IMR-90 (cell line): ENCODE results near the gene NLGN1.

ENCODE experiments used
- MAZ ChIP-seq: IDR thresholded peaks from 2 replicates; pipeline ENCODE4 v1.6.1; 2012; ENCODE audit warnings: low read depth, mild to moderate bottlenecking, low read length, improper control_type of control experiment, moderate library complexity, borderline replicate concordance
- POLR2A ChIP-seq: IDR thresholded peaks from 2 replicates; pipeline ENCODE4 v1.6.1; 2012; ENCODE audit warnings: mild to moderate bottlenecking, low read depth, low read length
- TF ChIP-seq, protein P1 (sequence below): conservative IDR thresholded peaks from 2 replicates; pipeline ENCODE4 v1.5.1; 2012; ENCODE audit warnings: mild to moderate bottlenecking, low read depth, low read length, improper control_type of control experiment
- TF ChIP-seq, protein P2 (sequence below): fragments of 150-350 bp; IDR thresholded peaks from 2 replicates; pipeline ENCODE4 v1.6.1; 2017; ENCODE audit warnings: mild to moderate bottlenecking, antibody characterized with exemption, low read length, low read depth

DNA sequence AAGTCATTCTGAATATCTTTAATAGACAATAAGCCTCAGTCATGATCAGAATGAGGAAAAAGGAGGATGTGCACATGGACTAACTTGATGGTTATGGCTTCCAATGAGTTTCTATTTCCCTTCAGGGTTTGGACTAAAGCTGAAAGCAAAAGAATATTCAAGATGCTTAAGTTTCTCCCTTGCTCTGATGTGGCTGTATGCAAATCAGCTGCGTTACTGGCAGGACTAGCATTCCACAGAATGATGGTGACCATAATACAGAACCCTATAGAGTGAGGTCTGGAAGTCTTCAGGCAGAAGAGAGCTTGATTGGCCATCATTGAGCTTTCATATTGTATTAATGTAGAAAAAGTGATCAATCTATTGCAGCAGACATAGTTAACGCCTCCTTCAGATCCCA lies 466.0 kb downstream of the NLGN1 start:
- TF ChIP-seq POLR2A (no peak), MAZ (no peak)
- TF ChIP-seq, protein P1, sequence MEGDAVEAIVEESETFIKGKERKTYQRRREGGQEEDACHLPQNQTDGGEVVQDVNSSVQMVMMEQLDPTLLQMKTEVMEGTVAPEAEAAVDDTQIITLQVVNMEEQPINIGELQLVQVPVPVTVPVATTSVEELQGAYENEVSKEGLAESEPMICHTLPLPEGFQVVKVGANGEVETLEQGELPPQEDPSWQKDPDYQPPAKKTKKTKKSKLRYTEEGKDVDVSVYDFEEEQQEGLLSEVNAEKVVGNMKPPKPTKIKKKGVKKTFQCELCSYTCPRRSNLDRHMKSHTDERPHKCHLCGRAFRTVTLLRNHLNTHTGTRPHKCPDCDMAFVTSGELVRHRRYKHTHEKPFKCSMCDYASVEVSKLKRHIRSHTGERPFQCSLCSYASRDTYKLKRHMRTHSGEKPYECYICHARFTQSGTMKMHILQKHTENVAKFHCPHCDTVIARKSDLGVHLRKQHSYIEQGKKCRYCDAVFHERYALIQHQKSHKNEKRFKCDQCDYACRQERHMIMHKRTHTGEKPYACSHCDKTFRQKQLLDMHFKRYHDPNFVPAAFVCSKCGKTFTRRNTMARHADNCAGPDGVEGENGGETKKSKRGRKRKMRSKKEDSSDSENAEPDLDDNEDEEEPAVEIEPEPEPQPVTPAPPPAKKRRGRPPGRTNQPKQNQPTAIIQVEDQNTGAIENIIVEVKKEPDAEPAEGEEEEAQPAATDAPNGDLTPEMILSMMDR = no peak
- TF ChIP-seq, protein P2, sequence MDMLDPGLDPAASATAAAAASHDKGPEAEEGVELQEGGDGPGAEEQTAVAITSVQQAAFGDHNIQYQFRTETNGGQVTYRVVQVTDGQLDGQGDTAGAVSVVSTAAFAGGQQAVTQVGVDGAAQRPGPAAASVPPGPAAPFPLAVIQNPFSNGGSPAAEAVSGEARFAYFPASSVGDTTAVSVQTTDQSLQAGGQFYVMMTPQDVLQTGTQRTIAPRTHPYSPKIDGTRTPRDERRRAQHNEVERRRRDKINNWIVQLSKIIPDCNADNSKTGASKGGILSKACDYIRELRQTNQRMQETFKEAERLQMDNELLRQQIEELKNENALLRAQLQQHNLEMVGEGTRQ = no peak
